GM13977 (cell line): ENCODE data around the gene DLG2.
"Not testable (repeated sequence)": the region's sequence is repeated elsewhere in the genome, so short reads cannot be mapped to it uniquely, and the experiment has no call there.

Experiments
- DNase-seq: peaks from one replicate; pipeline ENCODE4 v3.0.0; 2012; ENCODE audit warnings: low spot score
- CTCF ChIP-seq: IDR thresholded peaks from 2 replicates; pipeline ENCODE4 v1.5.1; 2012; ENCODE audit warnings: mild to moderate bottlenecking, control low read depth; ENCODE audit not compliant: insufficient read depth; ENCODE audit errors: extremely low read depth, missing control alignments
- in situ Hi-C: fragments of 300-500 bp; cut with MboI; formaldehyde crosslinking; loops from one replicate; pipeline ENCODE4 v1.12.0; 2022; ENCODE audit warnings: low sequenced_read_pairs, low pct_unique_long_range_greater_than_20kb, mixed read lengths, inconsistent platforms; ENCODE audit not compliant: unreplicated experiment

Gene DLG2

GRCh38 chr11:85406316-85406715 is 220.8 kb downstream of the DLG2 start:
- DNase-seq = no peak
- TF ChIP-seq CTCF = no peak
- in situ Hi-C loops = no loop called here

DNA sequence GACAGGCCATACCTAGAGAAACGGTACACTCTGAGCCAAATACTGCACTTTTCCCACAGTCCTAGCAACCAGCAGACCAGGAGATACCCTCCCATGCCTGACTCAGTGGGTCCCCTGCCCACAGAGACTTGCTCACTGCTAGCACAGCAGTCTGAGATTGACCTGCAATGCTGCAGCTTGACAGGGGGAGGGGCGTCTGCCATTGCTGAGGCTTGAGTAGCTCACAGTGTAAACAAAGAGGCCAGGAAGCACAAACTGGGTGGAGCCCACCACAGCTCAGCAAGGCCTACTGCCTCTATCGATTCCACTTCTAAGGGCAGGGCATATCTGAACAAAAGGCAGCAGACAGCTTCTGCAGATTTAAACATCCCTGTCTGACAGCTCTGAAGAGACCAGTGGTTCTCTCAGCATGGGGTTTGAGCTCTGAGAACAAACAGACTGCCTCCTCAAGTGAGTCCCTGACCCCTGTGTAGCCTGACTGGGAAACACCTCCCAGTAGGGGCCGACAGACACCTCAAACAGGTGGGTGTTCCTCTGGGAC is 231.6 kb downstream of the DLG2 start:
- in situ Hi-C loops, DNase-seq: not testable (repeated sequence)

- in situ Hi-C loops = no loop called here
- no peak for DNase-seq
- TF ChIP-seq CTCF = no peak
Observed at GRCh38 chr11:85394283-85394682, 232.9 kb downstream of the DLG2 start.

- in situ Hi-C loops = no loop called here
- no peak for DNase-seq
- TF ChIP-seq CTCF = no peak
Observed at GRCh38 chr11:85391141-85391540, 236.0 kb downstream of the DLG2 start.

DNA sequence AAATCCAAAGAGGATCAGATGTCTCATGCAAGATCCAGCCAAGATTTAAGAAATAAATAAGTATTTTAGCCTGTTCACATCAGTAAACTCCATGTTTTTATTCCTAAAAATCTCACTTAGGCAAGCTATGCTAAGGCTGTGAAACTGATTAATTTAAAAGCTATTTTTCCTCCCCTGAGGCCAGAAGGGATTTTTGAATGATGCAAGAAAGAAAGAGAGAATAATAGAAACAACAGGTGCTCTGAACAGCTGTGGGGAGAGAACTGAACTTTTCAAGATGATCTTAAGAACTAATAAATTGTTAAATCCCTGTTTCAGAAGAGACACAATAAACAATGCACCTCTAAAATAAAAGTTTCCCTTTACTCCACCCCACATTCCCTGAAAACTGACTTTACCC is 241.6 kb downstream of the DLG2 start:
- TF ChIP-seq CTCF = no peak
- in situ Hi-C loops = no loop called here
- no peak for DNase-seq

GRCh38 chr11:85385111-85385510 is 242.0 kb downstream of the DLG2 start:
- no peak for TF ChIP-seq CTCF
- in situ Hi-C loops = no loop called here
- DNase-seq = no peak

GRCh38 chr11:85379066-85379465 is 248.1 kb downstream of the DLG2 start:
- TF ChIP-seq CTCF = no peak
- no peak for DNase-seq
- in situ Hi-C loops = no loop called here
